K562 (cell line): ENCODE data around the gene NECTIN1. TPM values are rescaled to one million over a fixed set of nuclear protein-coding genes. Genes with fewer than 3 reads are reported as not detected.

Experiments
- CCNT2 ChIP-seq: IDR thresholded peaks from 2 replicates; pipeline ENCODE4 v1.6.1; 2011; ENCODE audit warnings: borderline replicate concordance, low read depth, mild to moderate bottlenecking, moderate library complexity, mixed read lengths, low read length; ENCODE audit not compliant: insufficient read length; ENCODE audit errors: extremely low read depth
- CEBPZ ChIP-seq: fragments of 150-350 bp; IDR thresholded peaks from 2 replicates; pipeline ENCODE4 v1.6.1; 2014; ENCODE audit warnings: low read depth, mild to moderate bottlenecking, low read length, borderline replicate concordance
- CREB5 ChIP-seq: fragments of 250-450 bp; sonication (Bioruptor Pico); IDR thresholded peaks from 2 replicates; pipeline ENCODE4 v1.5.0; 2020; ENCODE audit warnings: mild to moderate bottlenecking
- HEY1 ChIP-seq: fragments of 250-450 bp; sonication (Bioruptor Pico); IDR thresholded peaks from 2 replicates; pipeline ENCODE4 v1.5.0; 2020; ENCODE audit warnings: mild to moderate bottlenecking, moderate library complexity, borderline replicate concordance
- HSF4 ChIP-seq: fragments of 250-450 bp; sonication (Bioruptor Pico); IDR thresholded peaks from 2 replicates; pipeline ENCODE4 v2.1.2; 2022; ENCODE audit warnings: mild to moderate bottlenecking, moderate library complexity, borderline replicate concordance
- ID3 ChIP-seq, 2 experiments: fragments of 250-450 bp in 1 of 2; fragments of 450-650 bp in 1 of 2; sonication (Bioruptor Pico) in 1 of 2; IDR thresholded peaks; 2 replicates each; pipeline versions ENCODE4 v1.6.1 to v1.8.0; 2016 to 2021; ENCODE audit warnings: mild to moderate bottlenecking in 2 of 2, moderate library complexity in 2 of 2, missing compliant biosample characterization in 1 of 2, missing genetic modification characterization in 1 of 2
- KAT7 ChIP-seq: sonication (generic); formaldehyde crosslinking; IDR thresholded peaks from 2 replicates; pipeline ENCODE4 v1.8.0; 2022; ENCODE audit warnings: missing genetic modification reagents, mild to moderate bottlenecking, borderline replicate concordance
- MED1 ChIP-seq: sonication (generic); formaldehyde crosslinking; IDR thresholded peaks from 2 replicates; pipeline ENCODE4 v1.8.1; 2023; ENCODE audit warnings: missing genetic modification reagents, borderline replicate concordance
- NUFIP1 ChIP-seq: fragments of 450-650 bp; IDR thresholded peaks from 2 replicates; pipeline ENCODE4 v1.6.1; 2018; ENCODE audit not compliant: partially characterized antibody
- PCBP2 ChIP-seq: fragments of 200-400 bp; formaldehyde crosslinking; IDR thresholded peaks from 2 replicates; pipeline ENCODE4 v1.6.1; 2018; ENCODE audit warnings: low read length, low read depth, mild to moderate bottlenecking, moderate library complexity; ENCODE audit not compliant: poor library complexity, severe bottlenecking
- RBM15 ChIP-seq: fragments of 200-400 bp; formaldehyde crosslinking; IDR thresholded peaks from 2 replicates; pipeline ENCODE4 v1.6.1; 2018; ENCODE audit warnings: mild to moderate bottlenecking, low read length, moderate library complexity; ENCODE audit not compliant: insufficient read depth
- SAFB ChIP-seq: fragments of 200-400 bp; formaldehyde crosslinking; IDR thresholded peaks from 2 replicates; pipeline ENCODE4 v1.6.1; 2017; ENCODE audit warnings: low read depth, low read length, borderline replicate concordance
- U2AF2 ChIP-seq: fragments of 200-400 bp; formaldehyde crosslinking; optimal IDR thresholded peaks from 2 replicates; pipeline ENCODE3; 2017; ENCODE audit warnings: low read depth, mild to moderate bottlenecking, low read length
- ZBTB17 ChIP-seq: fragments of 450-650 bp; formaldehyde crosslinking; IDR thresholded peaks from 2 replicates; pipeline ENCODE4 v1.4.0; 2020; ENCODE audit warnings: mild to moderate bottlenecking
- ZBTB26 ChIP-seq: fragments of 450-650 bp; formaldehyde crosslinking; IDR thresholded peaks from 2 replicates; pipeline ENCODE4 v1.4.0; 2022; ENCODE audit warnings: missing genetic modification characterization
- ZBTB5 ChIP-seq: fragments of 450-650 bp; IDR thresholded peaks from 2 replicates; pipeline ENCODE4 v1.6.1; 2017; ENCODE audit warnings: antibody characterized with exemption
- ZNF174 ChIP-seq: fragments of 250-450 bp; sonication (Bioruptor Pico); IDR thresholded peaks from 2 replicates; pipeline ENCODE4 v1.4.0; 2020; ENCODE audit warnings: mild to moderate bottlenecking
- ZNF316 ChIP-seq: fragments of 450-650 bp; IDR thresholded peaks from 2 replicates; pipeline ENCODE4 v1.6.1; 2016
- ZNF583 ChIP-seq: fragments of 250-450 bp; sonication (Bioruptor Pico); IDR thresholded peaks from 2 replicates; pipeline ENCODE4 v1.4.0; 2020
- polyA plus RNA-seq, 8 experiments: library from polyadenylated mRNA; depleted of rRNA in 4 of 8; stranded (reverse) in 5 of 8; unstranded in 3 of 8; fragments of >200 nt; fragmentation: Nextera tagmentation in 2 of 8; fragmentation: Illumina TruSeq in 1 of 8; extraction: Ambion mirVana in 2 of 8; extraction: Trizol in 1 of 8; gene quantifications; 2 replicates each; pipeline versions ENCODE4 v1.2.1 to v1.2.3, GENCODE V29; 2011 to 2014; ENCODE audit warnings: inconsistent platforms in 1 of 8, missing spikeins in 1 of 8
- total RNA-seq, 7 experiments: library from RNA; depleted of rRNA in 6 of 7; stranded (reverse); fragments of >200 nt in 6 of 7; fragmentation: Illumina TruSeq in 2 of 7; extraction: Trizol in 2 of 7; gene quantifications; 2 replicates each; pipeline versions ENCODE4 v1.2.1 to v1.2.3, GENCODE V29; 2011 to 2021; ENCODE audit warnings: low replicate concordance in 1 of 7

Gene NECTIN1
- total and polyA plus RNA-seq, 9 of the 15 experiments (the other 6 are each of a cell fraction or from before 2014, with no cell fraction given): 0.09 to 0.53 (median 0.23) TPM; not detected in 2

GRCh38 chr11:119594639-119595249 lies 134.3 kb downstream of the NECTIN1 start (continued):
- TF ChIP-seq CEBPZ: no peak
- no peak for TF ChIP-seq SAFB
- no peak for TF ChIP-seq ZBTB26
- TF ChIP-seq PCBP2: no peak
- TF ChIP-seq ZNF174 (CRISPR knock-in tag): no peak
- TF ChIP-seq MED1 (CRISPR knock-in tag): no peak
- TF ChIP-seq HEY1 (CRISPR knock-in tag): no peak
- TF ChIP-seq NUFIP1: no peak
- 0 out of 2 replicates have a peak, but pooled peaks have one; percentile 62 for TF ChIP-seq ZNF583
- no peak for TF ChIP-seq U2AF2
- TF ChIP-seq CREB5 (CRISPR knock-in tag): no peak
- no peak for TF ChIP-seq RBM15
- TF ChIP-seq KAT7 (CRISPR knock-in tag): no peak; the same call in 1 of the 2 replicates
- TF ChIP-seq ZBTB5: no peak
- no peak for TF ChIP-seq CCNT2
- TF ChIP-seq ID3 (CRISPR knock-in tag; IDR thresholded peaks at IDR 0.05): no peak
- no peak for TF ChIP-seq ID3 (tag; IDR thresholded peaks at IDR 0.05)
- no peak for TF ChIP-seq ZBTB17 (CRISPR knock-in tag)
- TF ChIP-seq HSF4 (CRISPR knock-in tag): no peak
- no peak for TF ChIP-seq ZNF316
